Fibroblast of skin of abdomen (primary cell): ENCODE results near the gene PEPD.

Experiments used
- DNase-seq: peaks from one replicate; pipeline ENCODE4 v3.0.0-alpha.2; 2013

Gene PEPD

DNA sequence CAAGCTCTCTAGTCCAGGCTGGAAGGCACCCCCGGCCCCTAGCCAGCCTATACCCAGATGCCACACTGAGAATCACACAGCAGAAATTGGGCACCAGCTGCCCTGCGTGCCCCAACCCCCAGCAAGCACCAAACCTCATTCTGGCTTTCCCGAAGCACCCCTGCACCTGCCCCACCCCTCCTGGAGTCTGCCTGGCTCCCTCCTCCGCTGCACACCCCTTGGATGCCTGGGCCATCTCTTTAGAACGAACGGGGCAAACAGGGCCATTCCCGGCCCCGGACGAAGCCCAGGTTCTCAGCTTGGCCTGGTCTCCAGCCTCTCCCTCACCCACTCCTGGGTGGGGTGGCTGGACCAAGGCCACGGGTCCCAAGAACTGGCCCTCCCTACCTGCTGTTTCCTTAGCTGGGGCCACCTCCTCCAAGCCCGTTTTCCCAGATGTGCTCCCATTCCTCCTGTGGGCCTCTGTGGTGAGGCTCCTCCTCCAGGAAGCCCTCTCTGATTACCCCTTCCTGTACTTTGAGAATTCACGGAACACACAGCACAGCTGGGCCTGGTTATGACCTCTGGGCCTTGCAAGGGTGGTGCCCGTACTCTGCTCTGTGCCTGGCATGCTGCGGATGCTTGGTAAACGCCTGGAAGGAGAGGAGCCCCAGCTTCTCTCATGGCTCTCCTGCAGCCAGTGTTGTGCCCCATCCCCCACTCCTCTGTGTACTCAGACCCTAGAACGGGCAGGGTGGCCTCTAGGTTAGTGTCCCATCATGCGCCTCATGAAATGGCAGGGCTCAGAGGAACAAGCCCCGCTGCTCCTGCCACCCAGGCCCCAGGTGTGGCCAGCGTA is 126.6 kb downstream of the PEPD start:
- DNase-seq = no peak

DNA sequence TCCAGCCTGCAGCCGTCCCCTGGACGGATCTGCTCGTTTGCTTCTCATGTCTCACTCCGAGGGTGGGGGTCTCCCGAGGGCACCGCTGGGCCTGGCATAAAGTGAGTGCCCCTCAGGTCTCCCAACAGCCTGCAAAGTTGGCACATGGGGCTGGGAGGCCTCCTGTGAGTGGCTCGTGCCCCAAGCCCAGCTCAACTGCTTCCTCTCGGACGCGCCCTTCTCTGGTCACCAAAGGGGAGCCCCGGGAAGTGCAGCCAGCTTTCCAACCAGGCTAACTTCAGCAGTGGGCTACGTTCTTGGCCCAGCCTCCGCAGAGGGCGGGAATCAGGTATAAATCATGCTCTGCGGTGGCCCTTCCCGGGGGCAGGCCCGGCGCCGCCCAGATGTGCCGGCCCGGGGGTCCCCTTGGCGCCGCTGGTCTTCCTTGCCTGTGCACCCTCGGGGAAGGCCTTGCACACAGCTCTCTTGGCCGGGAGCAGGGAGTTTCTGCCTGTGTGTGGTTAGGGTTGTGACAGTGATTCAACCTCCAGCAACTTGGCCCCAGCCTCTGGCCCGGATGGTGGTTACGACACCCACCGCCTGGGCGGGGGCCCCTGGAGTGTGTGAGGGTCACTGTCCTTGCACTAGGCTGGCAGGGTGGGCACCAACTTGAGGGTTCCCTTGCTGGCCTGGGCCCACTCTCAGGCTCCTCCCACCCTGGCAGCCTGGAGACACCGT is 127.4 kb downstream of the PEPD start:
- peak; percentile 84 for DNase-seq

DNA sequence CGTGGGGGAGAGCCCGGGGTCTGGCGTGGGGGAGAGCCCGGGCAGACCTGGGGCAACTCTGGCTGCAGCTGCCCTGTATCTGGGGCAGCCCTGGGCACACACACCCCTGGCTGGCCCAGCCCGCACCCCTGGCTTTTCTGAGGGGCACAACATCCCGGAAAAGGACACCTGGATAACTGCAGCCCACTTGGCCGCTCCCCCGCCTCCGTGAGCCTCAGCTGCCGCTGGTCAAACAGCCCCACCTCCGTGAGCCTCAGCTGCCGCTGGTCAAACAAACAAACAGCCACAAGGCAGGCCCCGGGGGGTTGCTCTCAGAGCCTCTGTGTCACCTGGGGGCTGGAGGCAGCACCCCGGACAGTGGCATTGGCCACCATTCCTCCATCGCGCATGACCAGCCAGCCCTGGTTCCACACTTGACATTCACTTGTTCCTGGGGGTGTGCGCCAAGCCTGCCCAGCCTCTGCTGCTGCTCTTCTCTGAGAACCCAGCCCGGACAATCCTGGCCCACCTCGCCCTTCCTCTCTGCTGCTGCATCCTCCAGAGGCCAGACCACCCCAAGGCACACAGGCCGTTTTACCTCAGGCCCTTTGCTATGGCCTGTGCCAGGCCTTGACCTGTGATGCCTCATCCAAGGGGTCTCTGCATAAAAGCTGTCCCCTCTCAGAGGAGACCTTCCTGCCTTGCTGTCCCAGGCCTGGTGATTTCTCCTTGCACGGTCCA is 128.1 kb downstream of the PEPD start:
- no peak for DNase-seq

DNA sequence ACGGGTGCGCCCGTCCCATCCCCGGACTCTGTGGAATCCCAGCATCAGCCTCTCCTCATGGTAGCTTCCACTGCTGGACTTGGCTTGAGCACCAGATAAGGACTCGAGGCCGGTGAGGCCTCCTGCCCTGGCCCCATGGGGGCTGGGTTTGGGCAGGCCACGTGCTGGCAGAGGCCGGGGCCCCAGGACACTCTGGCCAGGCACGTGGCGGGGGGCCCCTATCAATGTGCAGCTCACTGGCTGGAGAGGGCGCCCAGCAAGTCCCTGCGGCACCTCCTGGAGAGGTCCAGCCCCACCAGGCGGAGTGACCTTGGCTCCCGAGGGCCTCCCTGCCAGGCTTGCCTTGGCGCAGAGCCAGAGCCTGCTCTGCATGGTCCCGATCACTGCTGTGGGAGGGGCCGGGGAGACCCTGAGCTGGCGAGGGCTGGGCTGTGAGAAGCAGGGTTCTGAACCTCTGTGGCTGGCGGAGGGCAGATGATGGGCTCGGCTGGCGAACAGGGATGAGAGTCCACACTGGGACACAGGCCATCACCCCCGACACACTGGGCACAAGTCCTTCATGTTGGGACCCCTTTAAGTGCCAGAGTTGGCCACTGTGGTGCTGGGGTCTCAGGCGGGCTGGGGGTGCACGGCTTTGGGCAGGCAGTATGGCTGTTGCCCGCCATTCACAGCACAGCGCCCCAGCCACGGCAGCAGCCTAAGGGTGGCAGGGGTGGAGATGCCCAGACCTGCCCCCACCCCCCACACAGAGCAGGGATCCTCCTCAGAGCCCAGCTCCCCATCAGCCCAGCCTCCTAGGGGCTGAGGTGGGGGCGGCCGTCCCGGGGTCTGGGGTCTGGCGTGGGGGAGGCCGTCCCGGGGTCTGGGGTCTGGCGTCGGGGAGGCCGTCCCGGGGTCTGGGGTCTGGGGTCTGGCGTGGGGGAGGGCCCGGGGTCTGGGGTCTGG is 129.0 kb downstream of the PEPD start:
- no peak for DNase-seq

DNA sequence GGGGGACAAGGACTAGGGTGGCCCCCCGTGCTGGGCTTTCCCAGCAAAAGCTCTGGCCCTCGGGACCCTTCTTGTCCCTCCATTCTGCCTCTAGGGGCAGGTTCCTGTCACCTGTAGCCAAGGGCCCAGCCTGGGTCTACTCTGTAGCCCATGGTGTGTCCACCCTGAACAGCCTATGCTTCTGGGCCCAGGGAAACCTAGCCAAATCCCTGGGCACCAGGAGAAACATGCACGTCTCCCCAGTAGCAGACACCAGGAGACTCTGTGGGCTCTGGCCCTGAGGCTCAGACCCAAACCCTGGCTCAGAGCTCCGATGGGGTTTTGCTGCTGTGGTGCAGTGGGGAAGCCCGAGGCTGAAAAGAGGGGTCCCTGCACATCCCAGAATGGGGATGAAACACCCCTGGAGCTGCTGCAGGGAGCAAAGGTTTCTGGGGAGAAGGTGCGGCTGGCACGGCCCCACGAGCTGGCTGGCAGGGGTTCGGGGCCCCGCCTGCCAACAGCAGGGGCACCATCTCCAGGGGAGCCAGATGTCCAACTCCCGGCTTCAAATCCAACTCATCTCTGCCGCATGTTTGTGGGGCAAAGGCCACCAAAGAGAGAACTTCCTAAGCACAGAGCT is 129.9 kb downstream of the PEPD start:
- DNase-seq = no peak

DNA sequence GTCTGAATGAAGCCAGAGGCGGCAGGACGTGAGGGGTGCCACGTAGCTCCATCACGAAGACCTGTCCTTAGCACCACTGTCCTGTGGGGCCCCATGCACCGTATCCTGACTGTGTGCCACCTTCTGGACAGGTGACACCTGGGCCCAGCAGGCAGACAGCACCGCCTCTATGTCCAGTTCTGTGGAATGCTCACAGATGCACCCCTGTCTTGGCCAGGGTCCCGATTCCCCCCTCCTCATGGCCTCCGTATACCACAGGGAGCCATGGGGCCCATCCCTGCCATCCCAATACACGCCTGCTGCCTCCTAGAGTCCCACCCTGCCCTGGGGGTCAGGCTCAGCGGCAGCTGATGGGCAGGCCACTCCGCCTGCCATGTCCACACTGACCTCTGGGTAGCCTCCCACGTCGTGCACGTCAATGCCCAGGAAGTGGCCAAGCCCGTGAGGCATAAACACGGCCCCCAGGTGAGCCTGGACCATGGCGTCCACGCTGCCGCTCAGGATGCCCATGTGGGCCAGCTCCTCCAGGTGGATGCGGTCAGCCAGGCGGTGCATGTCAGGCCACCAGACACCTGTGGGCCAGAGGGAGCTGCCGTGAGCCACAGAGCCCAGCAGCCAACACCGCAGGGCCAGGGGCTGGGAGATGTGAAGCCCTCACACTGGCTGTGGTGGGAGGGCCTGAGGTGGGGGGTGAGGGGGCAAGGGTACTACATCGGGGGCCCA is 130.5 kb downstream of the PEPD start:
- no peak for DNase-seq

DNA sequence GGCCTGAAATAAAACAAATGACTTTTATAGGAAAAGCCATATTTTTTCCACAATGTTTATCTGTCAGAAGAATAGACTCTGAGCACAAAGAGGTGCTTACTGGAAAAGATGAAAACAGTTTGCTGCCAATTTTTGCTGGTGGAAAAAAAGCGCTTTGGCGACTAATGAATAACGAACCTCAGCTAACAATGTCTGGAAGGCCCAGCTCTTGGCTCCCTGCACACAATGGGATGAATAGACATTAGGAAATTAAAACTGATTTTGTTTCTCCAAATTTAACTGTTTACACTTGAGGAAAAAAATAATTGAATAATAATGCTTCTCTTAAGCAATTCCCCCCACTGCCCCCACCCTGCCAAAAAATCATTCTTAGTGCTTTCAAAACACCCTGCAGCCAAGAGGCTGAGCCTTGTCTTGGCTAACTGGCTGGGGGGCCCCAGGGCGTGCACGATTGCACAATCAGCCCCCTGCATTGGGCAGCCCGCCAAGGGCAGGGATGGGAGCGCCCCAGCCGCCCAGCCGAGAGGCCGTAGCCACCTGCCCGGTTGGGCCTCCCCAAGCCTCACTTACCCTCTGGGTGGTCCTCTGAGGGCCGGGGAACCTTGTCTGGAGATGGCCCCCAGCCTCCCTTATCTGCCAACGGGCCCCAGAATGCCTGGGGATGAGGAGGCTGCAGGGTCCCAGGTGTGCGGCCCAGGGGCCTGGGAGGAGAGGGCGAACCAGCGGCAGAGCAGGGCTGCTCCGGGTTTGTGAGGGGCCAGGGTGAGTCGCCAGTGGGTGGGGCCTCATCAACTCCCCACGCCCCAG is 131.3 kb downstream of the PEPD start:
- no peak for DNase-seq

DNA sequence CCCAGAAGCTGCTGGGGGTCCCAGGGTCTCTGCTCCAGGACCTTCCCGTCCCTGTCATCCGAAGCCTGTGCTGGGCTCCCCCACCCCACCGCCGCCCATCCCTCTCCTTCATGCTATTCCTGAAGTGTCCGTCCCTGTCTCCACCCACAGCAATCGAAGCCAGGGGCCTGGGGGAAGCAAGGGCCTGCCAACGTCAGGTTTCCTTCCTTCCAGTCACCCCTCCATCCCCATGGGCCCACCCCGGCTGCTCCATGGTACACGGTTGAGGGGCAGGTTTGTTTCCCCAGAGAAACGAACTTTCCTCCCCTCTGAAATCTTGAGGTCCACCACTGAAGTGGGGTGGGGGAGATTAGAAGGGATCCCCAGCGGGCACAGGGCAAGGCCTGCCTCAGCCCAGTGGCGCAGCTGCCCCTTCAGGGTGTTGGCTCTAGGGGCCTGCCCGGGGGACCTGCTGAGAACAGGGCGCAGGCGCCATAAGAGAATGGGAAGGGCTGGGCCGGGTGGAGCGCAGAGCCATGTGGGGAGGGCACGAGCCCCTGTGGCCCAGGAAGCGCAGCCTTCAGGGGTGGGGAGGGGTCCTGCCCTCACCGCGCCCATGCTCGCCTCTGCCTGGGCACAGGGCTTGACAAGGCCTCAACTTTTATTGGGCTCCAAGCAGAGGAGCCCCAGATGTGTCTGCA is 132.0 kb downstream of the PEPD start:
- DNase-seq = no peak

DNA sequence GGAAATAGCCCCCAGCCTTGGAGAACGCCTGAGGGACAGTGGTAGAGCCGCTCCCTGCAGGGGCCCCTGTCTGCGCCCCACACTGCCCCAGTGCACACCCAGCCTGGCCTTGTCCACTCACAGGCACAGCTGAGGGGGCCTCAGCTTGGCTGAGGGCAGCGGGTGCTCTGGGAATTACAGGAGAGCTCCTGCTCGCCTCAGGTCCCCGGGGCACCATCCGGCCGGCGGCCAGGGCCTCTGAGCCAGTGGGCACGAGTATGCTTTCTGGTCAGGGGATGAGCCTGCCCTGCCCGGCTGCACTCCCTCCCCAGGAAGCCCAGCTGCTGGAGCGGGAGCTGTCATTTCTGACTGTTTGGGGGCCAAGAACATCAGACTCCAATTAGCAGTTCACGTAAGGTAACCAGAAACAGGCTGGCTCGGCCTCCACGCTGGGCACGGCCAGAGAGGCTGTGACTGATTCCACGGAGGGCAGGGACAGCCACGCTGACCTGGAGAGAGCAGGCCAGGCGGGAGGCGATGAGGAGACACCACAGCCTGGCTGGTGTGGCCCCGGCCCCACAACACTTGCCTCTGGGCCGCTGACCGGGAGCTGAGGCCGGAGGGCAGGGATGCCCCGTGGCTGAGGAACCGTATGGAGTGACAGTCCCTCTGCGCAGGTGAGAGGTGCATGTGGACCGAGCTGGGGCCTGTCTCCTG is 132.7 kb downstream of the PEPD start:
- DNase-seq = no peak

DNA sequence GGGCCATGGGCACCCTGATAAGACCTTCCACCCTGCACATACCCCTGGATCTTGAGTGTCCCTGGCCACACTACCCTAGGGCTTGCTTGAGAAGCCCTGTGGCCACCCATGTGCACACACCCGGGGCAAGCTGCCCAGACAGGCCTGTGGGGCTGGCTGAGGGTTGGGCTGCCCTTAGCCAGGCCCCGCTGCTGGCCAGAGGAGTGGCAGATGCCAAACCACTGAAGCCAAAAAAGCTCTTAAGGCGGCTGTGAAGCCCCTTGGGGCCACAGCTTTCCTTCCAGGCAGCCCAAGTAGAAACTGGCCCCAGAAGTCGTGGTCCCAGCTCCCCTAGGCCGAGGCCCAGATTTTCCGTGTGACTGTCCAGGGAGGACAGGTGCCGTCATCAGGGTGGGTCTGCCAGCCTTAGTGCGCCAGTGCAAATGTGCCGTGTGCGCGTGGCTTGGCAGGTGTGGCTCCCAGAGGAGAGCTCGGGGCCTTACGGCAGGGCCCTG is 133.3 kb downstream of the PEPD start:
- no peak for DNase-seq

DNA sequence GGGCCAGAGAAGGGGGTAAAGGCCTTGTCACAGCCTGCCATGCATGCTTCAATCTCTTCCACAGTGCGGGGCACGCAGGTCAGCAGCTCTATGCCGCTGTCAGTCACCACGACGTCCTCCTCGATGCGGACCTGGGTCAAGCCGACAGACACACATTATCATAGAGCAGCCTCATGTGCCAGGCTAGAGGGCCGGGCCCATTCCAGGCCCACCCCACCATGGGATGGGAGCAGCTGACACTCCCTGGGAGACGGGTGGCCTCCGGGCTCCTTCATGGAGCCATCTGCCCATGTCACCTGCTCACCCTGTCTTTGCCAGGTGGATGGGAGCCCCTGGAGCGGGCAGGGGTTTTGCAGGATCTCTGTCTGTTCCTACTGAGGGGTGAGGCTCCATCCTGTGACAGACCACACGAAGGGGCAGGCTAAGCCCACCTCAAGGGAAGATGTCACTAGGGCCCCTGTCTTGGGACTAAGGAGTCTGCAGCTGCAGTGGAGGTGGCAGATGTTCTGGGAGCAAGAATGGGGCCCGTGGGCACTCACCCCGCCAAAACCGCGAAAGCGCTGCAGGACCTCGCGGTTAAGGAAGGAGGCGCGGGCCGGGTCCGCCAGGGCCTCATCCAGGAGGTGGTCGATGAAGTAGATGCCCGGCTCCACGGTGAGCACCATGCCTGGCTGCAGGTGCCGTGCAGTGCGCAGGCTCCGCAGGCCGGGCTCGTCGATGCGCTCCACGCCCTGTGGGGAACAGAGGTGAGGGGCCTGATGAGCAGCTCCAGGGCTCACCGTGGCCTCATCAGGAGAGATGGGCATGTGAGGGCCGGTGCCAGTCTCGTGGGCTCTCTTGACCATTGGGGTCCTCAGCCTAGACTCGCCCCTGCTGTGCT is 134.0 kb downstream of the PEPD start:
- no peak for DNase-seq

DNA sequence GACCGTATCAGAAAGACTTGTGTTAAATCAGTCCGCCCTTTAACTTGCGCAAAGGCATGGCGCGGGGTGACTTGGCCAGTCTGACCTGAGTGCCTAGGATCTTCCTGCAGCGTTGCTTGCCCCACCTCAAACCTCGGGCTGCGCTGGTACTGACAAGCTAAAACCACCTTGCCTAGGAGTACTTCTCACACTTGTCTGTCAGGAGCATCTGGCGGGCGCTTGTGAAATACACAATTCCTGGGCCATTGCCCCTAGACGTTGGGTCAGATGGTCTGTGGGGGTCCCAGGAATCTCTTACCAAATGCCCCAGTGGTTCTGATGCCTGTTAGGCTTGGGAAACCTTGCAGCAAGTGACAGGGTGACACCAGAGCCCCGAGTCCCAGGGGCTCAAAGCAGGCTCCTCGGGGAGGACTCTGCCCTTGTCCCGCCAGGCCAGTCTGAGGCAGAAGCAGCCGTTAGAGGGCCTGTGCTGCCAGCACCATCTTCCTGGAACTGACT is 135.2 kb downstream of the PEPD start:
- DNase-seq = no peak

DNA sequence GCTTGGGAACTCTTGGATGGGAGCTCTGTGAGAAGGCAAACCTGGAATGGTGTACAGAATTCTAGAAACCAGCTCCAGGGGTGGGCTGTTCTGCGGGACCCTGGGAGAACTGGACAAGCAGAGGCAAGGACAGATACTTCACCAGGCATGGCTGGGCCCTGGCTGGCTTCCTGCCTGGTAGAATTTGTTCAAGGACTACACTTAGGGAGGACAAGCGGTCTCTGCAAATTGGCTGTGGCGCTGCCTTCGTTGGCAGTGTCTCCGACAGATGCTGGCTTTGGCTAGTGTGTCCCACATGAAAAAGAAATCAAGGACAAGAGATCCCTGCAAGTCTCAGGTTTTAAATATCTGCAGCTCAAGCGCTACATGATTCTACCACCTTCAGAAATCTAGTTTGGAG is 135.6 kb downstream of the PEPD start:
- DNase-seq = no peak

DNA sequence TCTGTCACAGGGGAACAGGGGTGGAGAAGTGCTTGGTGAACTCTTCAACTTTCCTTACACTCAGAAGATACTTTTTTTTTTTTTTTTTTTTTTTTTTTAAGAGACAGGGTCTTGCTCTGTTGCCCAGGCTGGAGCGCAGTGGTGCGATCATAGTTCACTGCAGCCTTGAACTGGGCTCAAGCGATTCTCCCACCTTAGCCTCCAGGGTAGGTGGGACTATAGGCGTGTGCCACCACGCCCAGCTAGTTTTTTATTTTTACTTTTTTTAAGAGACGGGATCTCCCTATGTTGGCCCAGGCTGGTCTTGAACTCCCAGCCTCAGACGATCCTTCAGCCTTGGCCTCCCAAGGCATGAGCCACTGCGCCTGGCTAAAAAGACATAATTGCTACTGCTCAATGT is 136.6 kb downstream of the PEPD start:
- DNase-seq = no peak

DNA sequence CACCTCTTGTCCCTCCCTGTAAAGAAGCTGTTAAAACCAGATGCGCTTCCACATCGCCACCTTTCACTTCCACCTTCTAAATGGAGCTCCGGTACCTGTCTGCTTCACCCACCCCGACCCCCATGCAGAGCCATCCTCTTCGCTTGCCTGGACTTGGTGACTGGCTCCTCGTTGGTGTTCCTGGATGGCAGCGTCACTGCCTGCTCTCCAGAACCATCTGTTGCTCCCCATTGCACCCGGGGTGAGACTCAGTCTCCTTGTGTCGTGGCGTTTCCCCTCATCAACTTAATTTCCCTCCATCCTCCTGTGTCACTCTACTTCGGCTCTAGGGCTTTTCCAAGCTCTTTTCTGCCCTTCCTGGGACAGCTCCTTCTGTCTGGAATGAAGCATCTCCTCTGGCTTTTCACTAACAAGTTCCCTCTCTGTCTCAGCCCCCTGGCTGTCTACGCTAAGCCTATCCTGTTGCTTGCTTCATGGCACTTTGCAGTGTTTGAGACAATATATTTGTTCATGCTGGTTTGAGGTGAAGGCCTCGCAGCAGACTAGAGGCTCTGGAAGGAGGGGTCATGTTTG is 137.8 kb downstream of the PEPD start:
- DNase-seq = no peak

DNA sequence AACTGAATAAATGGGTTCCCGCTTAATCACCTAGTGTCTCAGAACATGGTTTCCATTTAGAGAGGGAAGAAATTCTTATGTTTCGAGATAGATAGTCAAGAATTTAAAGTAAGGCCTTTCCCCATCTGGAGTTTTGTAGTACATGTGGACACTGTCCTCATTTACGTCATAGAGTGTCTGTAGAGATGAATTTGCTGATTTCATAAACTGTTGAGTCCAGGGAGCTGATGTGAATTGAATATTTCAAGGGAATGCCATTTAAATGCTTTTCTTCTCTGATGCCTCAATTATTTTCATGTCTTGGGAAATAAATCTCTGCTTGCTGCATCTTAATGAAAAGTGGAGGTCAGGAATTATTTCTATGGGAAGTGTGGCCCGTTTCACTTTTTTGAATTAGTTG is 138.6 kb downstream of the PEPD start:
- no peak for DNase-seq

DNA sequence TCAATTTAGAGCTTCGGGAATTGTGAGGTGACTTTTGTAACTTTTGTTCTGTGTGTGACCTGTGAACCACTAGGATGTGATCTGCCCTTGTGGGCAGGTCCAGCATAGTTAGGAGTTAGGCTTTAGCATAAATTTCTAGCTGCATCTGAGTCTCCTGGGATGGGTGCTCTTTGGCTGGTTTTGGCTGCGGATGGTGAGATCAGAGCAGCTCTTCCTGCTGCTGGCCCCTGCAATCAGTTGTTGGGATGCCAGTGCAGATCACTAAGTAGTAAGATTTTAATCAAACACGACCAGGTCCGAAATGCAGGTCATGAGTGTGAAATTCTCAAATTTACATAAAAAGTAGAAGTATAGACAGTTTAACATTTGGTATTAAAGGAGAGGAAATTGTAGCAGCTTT is 139.6 kb downstream of the PEPD start:
- no peak for DNase-seq
